OCI-LY1 (cell line): Measurements from ENCODE around the gene TMEM190.

Source experiments
- H2AFZ ChIP-seq: fragments of 200-600 bp; sonication (generic), shearing (Covaris generic); 2 replicates; pipeline ENCODE4 v1.6.0; 2014; ENCODE audit warnings: antibody characterized with exemption, mild to moderate bottlenecking, low read length
- H3F3A ChIP-seq: fragments of 200-600 bp; sonication (generic), shearing (Covaris generic); 2 replicates; pipeline ENCODE4 v1.6.0; 2014; ENCODE audit warnings: mild to moderate bottlenecking, antibody characterized with exemption, low read length, moderate library complexity; ENCODE audit not compliant: insufficient read depth
- H3K27ac ChIP-seq: fragments of 200-600 bp; sonication (generic); 2 replicates; pipeline ENCODE4 v1.5.1; 2014; ENCODE audit warnings: low read length, mixed run types, mild to moderate bottlenecking, low read depth; ENCODE audit not compliant: poor library complexity, severe bottlenecking
- H3K27me3 ChIP-seq: fragments of 200-600 bp; sonication (generic); 2 replicates; pipeline ENCODE4 v1.6.0; 2014; ENCODE audit warnings: antibody characterized with exemption, mild to moderate bottlenecking, low read length, moderate library complexity; ENCODE audit not compliant: insufficient read depth
- H3K36me3 ChIP-seq: fragments of 200-600 bp; sonication (generic); 2 replicates; pipeline ENCODE4 v1.6.1; 2014; ENCODE audit warnings: mild to moderate bottlenecking, antibody characterized with exemption, low read length, moderate library complexity, mixed read lengths; ENCODE audit not compliant: insufficient read depth
- H3K4me1 ChIP-seq: fragments of 200-600 bp; sonication (generic); 2 replicates; pipeline ENCODE4 v1.5.1; 2014; ENCODE audit warnings: mild to moderate bottlenecking, low read length, moderate library complexity; ENCODE audit not compliant: insufficient read depth, severe bottlenecking
- H3K4me2 ChIP-seq: fragments of 200-600 bp; sonication (generic), shearing (Covaris generic); 2 replicates; pipeline ENCODE4 v1.6.1; 2014; ENCODE audit warnings: low read length
- H3K4me3 ChIP-seq: fragments of 200-600 bp; sonication (generic); 2 replicates; pipeline ENCODE4 v1.5.1; 2014; ENCODE audit warnings: low read length, low read depth, mild to moderate bottlenecking, mixed read lengths; ENCODE audit not compliant: poor library complexity, severe bottlenecking
- H3K79me2 ChIP-seq: fragments of 200-600 bp; shearing (Covaris generic); 2 replicates; pipeline ENCODE4 v1.6.1; 2016; ENCODE audit warnings: mixed run types, low read length, mixed read lengths; ENCODE audit not compliant: insufficient read depth
- H3K9ac ChIP-seq: fragments of 200-600 bp; sonication (generic), shearing (Covaris generic); 2 replicates; pipeline ENCODE4 v1.6.1; 2014; ENCODE audit warnings: mild to moderate bottlenecking, low read length, mixed read lengths
- H3K9me2 ChIP-seq: fragments of 200-600 bp; sonication (generic), shearing (Covaris generic); 2 replicates; pipeline ENCODE4 v1.6.1; 2014; ENCODE audit warnings: low read depth, mild to moderate bottlenecking, low read length, mixed read lengths
- H3K9me3 ChIP-seq: fragments of 200-600 bp; shearing (Covaris generic); 2 replicates; pipeline ENCODE4 v1.6.1; 2014; ENCODE audit warnings: low read length, mixed read lengths
- H4K20me1 ChIP-seq: fragments of 200-600 bp; sonication (generic), shearing (Covaris generic); 2 replicates; pipeline ENCODE4 v1.6.0; 2016; ENCODE audit warnings: mild to moderate bottlenecking, low read length; ENCODE audit not compliant: insufficient read depth
- CTCF ChIP-seq: fragments of 200-600 bp; sonication (generic), shearing (Covaris generic); IDR thresholded peaks from 2 replicates; pipeline ENCODE4 v1.5.1; 2017; ENCODE audit warnings: mild to moderate bottlenecking, antibody characterized with exemption, low read length, moderate library complexity, mixed read lengths
- EZH2 ChIP-seq: fragments of 200-600 bp; sonication (generic), shearing (Covaris generic); IDR thresholded peaks from 2 replicates; pipeline ENCODE4 v1.8.0; 2017; ENCODE audit warnings: borderline replicate concordance, mixed run types, mild to moderate bottlenecking, antibody characterized with exemption, low read length, moderate library complexity, mixed read lengths

TMEM190 gene

GRCh38 chr19:55346725-55347441 lies 29.7 kb upstream of the TMEM190 start:
- H3K4me1 ChIP-seq: no peaks in the 10 kb centered on the region
- peaks cover under 1% of the 10 kb centered on the region; the same call in 1 of the 2 replicates for H3K27me3 ChIP-seq
- TF ChIP-seq CTCF: no peak
- no peak for TF ChIP-seq EZH2
- H3F3A ChIP-seq: no peaks in the 10 kb centered on the region
- no peaks in the 10 kb centered on the region for H4K20me1 ChIP-seq
- H3K36me3 ChIP-seq: peaks cover 16% of the 10 kb centered on the region
- H2AFZ ChIP-seq: no peak overlapping the region
- H3K4me2 ChIP-seq: no peak overlapping the region
- H3K79me2 ChIP-seq: no peaks in the 10 kb centered on the region
- H3K9ac ChIP-seq: no peak overlapping the region
- no peak overlapping the region for H3K4me3 ChIP-seq
- no peaks in the 10 kb centered on the region for H3K9me3 ChIP-seq
- H3K9me2 ChIP-seq: no peaks in the 10 kb centered on the region
- H3K27ac ChIP-seq: no peak overlapping the region

GRCh38 chr19:55347442-55348009 lies 29.1 kb upstream of the TMEM190 start:
- no peaks in the 10 kb centered on the region for H3K79me2 ChIP-seq
- H3K27me3 ChIP-seq: peaks cover 7% of the 10 kb centered on the region
- no peaks in the 10 kb centered on the region for H3K9me3 ChIP-seq
- no peaks in the 10 kb centered on the region for H4K20me1 ChIP-seq
- H3K9me2 ChIP-seq: no peaks in the 10 kb centered on the region
- no peak overlapping the region for H2AFZ ChIP-seq
- no peaks in the 10 kb centered on the region for H3K4me1 ChIP-seq
- no peaks in the 10 kb centered on the region for H3F3A ChIP-seq
- H3K4me3 ChIP-seq: no peak overlapping the region
- TF ChIP-seq EZH2 (no peak), CTCF (no peak)
- H3K27ac ChIP-seq: no peak overlapping the region
- peaks cover 10% of the 10 kb centered on the region for H3K36me3 ChIP-seq
- H3K9ac ChIP-seq: no peak overlapping the region
- H3K4me2 ChIP-seq: no peak overlapping the region

- H3K9ac ChIP-seq: no peak overlapping the region
- no peaks in the 10 kb centered on the region for H3K9me2 ChIP-seq
- H3K9me3 ChIP-seq: no peaks in the 10 kb centered on the region
- no peaks in the 10 kb centered on the region for H3F3A ChIP-seq
- H3K27ac ChIP-seq: no peak overlapping the region
- no peak overlapping the region for H2AFZ ChIP-seq
- H3K4me2 ChIP-seq: no peak overlapping the region
- H3K79me2 ChIP-seq: no peaks in the 10 kb centered on the region
- peaks cover 6% of the 10 kb centered on the region for H3K36me3 ChIP-seq
- no peaks in the 10 kb centered on the region for H4K20me1 ChIP-seq
- TF ChIP-seq EZH2: no peak
- TF ChIP-seq CTCF: no peak
- H3K4me3 ChIP-seq: no peak overlapping the region
- peaks cover 4% of the 10 kb centered on the region for H3K4me1 ChIP-seq
- H3K27me3 ChIP-seq: peaks cover 7% of the 10 kb centered on the region
Observed at GRCh38 chr19:55348317-55349034, 28.1 kb upstream of the TMEM190 start.
